ENCODE data around the gene GALNT14.

GALNT14 gene

DNA sequence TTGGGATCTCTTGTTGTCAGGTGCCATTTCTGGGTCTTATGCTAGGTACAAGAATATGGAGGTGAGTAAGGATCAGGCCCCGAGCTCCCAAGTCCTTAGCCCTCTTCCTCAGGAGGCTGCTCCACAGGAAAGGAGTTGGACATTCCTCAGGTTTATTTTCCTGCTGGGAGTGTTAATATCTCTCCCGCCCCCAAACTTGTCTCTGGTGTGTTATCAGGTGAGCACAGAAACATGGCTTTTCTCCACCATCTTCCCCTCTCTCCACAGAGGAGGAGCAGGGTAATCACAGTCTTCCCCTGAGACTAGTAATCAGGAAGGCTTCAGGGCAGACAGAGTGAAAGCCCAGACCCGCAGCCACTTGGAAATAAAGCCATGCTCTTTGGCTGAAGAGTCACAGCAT is 257.7 kb downstream of the GALNT14 start:
- no peak overlapping the region for H3K4me3 ChIP-seq (ENCODE audit: low read length)
- no peak for DNase-seq (ENCODE audit: low read depth)
- TF ChIP-seq CTCF (conservative IDR thresholded peaks at IDR 0.05; ENCODE audit: low read depth, low read length) = no peak

- H3K4me3 ChIP-seq (ENCODE audit: low read length) = no peak overlapping the region
- TF ChIP-seq CTCF (conservative IDR thresholded peaks at IDR 0.05; ENCODE audit: low read depth, low read length) = no peak
- DNase-seq (ENCODE audit: low read depth) = no peak
Observed at GRCh38 chr2:30877833-30878232, 260.4 kb downstream of the GALNT14 start.

DNA sequence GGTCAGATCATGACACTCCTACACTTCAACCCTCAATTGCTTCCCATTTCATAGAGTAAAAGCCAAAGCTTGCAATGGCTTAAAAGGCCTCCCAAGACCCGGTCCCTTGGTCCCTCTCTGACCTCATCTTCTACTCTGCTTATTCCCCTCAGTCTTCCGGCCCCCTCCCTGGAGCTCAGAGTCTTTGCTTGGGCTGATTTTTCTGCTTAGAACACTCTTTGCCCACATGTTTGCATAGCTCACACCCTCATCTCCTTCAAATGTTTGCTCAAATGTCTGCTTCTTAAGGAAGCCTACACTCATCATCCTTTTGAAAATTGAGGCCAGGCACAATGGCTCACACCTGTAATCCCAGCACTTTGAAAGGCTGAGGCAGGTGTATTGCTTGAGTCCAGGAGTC is 265.4 kb downstream of the GALNT14 start:
- H3K4me3 ChIP-seq (ENCODE audit: low read length) = no peak overlapping the region
- no peak for DNase-seq (ENCODE audit: low read depth)
- TF ChIP-seq CTCF (conservative IDR thresholded peaks at IDR 0.05; ENCODE audit: low read depth, low read length) = no peak

DNA sequence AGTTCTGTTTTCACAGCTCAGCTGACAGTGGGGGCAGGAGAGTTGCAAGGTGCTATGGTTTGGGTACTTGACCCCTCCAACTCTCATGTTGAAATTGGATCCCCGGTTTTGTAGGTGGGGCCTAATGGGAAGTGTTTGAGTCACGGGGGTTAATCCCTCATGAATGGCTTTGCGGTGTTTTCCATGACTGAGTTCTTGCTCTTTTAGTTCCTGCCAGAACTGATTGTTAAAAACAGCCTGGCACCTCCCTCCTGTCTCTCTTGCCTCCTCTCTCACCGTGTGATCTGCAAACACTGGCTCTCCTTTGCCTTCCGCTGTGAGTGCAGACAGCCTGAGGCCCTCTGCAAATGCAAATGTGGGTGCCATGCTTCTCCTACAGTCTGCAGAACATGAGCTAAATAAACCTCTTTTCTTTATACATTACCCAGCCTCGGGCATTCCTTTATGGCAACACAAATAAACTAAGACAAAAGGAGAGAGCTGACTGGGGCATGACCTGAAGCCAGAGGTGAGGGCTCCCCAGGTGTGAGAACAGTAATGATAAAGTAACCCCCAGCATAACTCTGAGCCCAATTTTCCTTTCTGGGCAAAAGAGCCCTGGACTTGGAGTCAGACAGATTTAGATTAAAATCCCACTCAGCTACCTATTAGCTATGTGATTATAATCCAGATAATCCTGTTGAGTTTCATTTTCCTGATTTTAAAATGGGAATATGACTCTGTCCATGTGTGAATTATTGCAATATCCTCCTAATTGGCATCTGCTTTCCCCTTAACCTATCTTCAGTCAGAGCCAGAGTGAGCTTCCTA is 266.1 kb downstream of the GALNT14 start:
- no peak for TF ChIP-seq CTCF (conservative IDR thresholded peaks at IDR 0.05; ENCODE audit: low read depth, low read length)
- peak; percentile 64 for DNase-seq (ENCODE audit: low read depth)

DNA sequence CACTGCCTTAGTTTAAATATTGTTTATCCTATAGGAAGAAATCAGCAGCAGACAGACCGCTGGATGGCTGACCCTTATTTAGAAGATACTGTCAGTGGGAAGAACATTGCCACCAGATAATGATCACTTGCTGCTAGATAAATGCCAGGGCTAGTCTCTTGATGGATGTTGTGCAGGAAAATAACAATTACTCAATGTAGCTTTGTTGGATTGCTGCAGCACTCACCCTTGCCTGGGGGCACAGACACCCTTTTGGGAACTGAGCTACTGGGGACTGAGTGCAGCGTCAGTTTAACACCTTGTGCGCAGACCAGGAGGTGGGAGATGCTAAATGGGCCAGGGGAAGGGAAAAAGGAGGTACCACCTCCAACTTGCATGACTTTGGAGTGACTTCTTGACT is 266.8 kb downstream of the GALNT14 start:
- H3K4me3 ChIP-seq (ENCODE audit: low read length) = no peak overlapping the region
- no peak for DNase-seq (ENCODE audit: low read depth)
- TF ChIP-seq CTCF (conservative IDR thresholded peaks at IDR 0.05; ENCODE audit: low read depth, low read length) = no peak

More for the DNA sequence above, 266.1 kb downstream of the GALNT14 start:
- no peak overlapping the region for H3K4me3 ChIP-seq (ENCODE audit: low read length)

DNA sequence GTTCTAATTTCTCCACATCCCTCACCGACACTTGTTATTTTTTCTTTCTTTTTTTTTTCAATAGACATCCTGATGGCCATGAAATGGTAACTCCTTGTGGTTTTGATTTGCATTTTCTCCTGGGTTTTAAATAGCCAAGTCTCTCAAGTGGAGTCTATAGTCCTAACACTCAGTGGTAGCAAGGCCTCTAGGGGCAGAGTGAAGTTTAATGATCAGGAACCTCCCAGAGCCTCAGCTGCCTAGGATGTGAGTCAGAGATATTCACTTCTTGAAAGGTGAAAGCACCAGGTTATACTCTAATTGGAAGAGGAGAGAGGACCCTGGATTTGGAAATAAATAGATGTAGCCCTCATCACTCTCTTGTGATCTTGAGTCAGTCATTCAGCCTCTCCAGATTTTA is 268.3 kb downstream of the GALNT14 start:
- no peak overlapping the region for H3K4me3 ChIP-seq (ENCODE audit: low read length)
- DNase-seq (ENCODE audit: low read depth) = no peak
- TF ChIP-seq CTCF (conservative IDR thresholded peaks at IDR 0.05; ENCODE audit: low read depth, low read length) = peak; percentile 21

DNA sequence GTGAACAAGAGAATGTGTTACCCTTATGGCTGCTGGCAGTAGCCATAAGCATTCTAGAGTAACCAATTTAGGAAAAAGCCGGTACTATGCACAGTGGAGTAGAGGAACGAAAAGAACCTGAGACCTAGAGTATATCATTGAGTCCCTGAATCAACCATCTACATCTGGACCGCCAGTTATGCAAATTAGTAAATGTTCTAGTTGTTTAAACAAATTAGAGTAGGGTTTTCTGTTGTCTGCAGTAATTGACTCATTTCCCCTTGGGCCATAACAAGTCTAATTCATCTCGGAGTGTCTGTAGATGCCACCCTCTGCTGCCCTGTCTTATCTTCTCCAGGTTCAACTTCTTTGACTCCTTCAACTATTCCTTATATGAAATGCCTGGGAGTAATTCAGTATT is 270.9 kb downstream of the GALNT14 start:
- DNase-seq (ENCODE audit: low read depth) = no peak
- H3K4me3 ChIP-seq (ENCODE audit: low read length) = no peak overlapping the region
- TF ChIP-seq CTCF (conservative IDR thresholded peaks at IDR 0.05; ENCODE audit: low read depth, low read length) = no peak

Data from retinal pigment epithelial cell (primary cell).